ENCODE data around the gene LCP2.

The LCP2 gene

DNA sequence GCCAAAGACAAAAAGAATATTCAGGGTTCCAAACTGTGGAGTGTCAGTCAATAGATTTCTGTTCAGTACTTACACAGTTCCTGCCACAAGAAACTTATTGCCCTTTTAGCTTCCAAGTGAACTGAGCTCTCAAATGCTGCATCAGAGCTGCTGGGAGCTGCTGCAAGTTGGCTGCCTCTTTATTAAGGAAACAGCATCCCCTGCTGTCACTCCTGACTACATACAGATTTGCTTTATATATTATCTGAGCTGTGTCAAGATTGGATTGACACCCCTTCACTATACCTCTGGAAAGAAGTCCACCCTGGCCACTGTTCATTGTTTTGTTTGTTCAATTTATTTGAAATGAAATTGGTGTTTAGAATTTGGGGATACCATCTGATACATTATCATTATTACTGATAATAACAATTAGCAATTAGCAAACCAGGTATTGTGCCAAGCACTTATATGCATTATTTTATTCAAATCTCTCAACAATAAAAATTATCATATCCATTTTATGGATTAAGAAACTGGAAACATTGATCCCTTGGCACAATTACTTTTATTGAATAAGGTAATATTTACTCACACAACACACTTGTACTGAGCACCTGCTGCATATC lies 81.2 kb downstream of the LCP2 start:
- DNase-seq (ENCODE audit: low spot score): no peak

DNA sequence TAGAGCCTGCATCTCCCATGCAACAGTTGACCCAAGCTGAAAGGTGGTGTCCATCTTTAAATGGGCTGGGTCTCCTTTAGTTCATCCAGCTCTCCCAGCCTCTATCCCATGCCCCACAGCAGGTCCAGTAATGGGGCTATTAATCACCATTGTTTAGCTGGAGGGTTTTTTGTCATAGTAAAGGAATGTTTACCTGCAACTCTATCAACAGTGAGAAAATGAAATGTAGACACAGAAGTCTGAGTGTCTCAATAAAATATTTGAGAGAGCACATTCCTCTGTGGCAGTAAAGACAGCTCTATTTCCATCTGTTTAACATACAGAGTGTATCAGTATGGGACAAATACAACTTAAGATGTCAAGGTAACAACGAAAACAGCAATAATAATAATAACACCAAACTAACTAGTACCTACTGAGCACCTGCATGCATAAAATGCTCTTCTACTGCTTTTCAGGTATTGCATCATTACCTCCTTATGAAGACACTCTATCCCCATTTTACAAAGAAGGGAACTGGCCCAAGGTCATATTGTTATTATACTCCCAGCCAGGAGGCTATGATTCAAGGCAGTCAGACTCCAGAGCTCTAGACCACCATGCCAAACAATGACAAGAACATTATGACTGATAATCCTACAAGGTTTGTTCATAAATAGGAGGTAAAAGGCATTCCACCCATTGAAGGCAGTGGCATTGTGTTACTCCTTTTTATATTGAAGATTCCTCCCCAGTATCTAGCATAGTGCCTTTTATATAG lies 85.8 kb downstream of the LCP2 start:
- DNase-seq (ENCODE audit: low spot score): no peak

DNA sequence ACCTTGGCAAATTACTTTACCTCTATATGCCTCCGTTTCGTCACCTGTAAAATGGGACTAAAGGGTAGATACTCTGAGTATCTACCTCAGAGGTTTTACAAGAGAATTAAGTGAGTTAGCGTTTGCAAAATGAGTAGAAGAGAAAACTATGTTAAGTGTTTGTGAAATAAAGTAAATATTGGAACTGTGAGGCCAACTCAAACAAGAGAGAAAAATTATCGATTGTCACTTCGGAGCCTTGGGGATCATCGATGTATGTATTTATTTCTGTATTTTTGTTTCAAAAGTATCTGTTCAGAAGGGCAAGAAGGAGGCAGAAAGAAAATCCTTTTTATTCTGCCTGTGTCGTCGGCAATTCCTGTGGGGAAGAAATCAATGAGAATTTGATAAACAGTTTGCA lies 90.6 kb downstream of the LCP2 start:
- no peak for DNase-seq (ENCODE audit: low spot score)

DNA sequence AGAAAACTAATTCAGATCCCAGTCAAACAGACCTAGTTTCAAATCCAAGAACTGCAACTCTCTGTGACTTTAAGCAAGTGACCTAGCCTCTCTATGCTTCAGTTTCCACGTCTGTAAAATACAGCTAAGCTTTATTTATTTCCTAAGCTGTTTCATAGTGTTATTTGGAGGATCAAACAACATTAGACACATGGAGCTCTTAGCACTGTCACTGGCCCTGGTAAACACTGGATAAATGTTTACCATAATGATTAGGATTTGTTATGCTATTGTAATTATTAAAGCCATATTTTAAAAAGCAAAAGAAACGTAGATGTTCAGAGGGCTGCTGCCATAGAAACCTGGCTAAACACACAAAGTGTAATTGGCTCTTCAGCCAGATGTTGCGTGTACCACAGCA lies 91.4 kb downstream of the LCP2 start:
- no peak for DNase-seq (ENCODE audit: low spot score)

DNA sequence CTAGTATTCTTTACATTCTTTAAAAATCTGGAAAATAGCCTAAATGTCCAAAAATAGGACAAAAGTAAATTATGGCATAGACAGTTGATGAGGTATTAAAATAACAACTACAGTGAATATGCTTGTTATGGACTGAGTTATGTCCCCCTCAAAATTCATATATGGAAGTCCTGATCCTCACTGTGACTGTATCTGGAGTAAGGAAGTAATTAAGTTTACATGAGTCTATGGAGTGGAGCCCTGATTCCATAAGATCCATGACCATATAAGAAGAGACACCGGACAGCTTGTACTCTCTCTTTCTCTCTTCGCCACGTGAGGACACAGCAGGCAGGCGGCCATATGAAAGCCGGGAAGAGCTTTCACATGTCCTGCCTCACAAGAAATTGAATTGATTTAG lies 93.4 kb downstream of the LCP2 start:
- no peak for DNase-seq (ENCODE audit: low spot score)

DNA sequence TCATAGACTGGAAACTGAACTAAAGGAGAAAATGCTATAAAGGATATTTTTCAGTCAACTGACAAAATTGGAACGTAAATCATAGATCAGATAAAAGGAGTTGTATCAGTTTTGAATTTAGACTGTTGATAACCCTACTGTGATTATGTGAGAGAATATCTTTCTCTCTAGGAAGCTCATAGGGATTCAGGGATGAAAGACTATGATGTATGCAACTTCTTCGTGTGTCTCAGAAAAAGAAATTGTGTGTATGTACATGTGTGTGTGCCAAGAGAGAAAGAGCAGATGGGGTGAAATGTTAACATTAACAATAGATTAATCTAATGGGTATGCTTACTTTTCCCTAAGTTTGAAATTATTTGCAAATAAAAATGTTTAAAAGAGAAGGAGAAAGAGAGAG lies 95.5 kb downstream of the LCP2 start:
- no peak for DNase-seq (ENCODE audit: low spot score)

DNA sequence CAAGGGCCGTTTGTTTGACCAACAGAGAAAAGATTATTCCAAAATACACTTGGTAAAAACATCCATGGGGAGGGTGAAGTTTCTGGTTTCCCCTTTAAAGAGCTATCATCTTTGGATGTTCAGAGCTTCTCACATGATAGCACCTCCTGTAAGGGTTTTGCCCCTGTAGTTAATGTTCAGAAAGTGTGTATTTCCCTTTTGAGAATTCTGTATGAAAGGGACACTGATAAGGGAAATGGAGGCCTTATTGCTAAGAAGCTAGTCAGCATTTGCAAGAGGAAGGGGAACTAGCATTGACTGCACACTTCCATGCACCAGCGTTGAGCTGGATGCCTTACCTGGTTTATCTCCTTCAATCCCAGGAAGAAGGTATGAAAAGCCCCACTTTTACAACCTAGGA lies 96.3 kb downstream of the LCP2 start:
- no peak for DNase-seq (ENCODE audit: low spot score)

DNA sequence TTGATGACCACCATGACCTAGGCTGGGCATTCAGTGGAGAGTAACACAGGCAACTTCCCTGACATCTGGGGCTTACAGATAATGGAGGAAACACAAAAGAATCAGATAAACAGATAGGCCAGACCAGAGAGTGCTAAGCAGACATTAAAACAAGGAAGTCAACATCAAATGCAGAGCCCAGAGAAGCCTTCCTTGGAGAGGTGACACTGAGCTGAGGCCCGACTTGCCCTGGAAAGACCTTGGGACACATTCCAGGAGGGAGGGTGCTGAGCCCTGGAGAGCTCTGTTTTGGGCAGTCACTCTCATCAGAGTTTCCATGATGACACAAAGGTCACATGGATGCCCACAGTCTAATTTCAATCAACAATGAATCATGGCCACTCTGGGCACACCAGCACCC lies 96.7 kb downstream of the LCP2 start:
- DNase-seq (ENCODE audit: low spot score): no peak

Data from AG08396 (cell line).